ENCODE measurements around the gene TOMM5. TPM values are rescaled to one million over a fixed set of nuclear protein-coding genes. Genes with fewer than 3 reads are reported as not detected.

TOMM5 gene
- total and polyA plus RNA-seq, 2 experiments from 2014 or later: 130 to 288 TPM

- no peaks in the 10 kb centered on the region for H3K79me2 ChIP-seq (ENCODE audit: insufficient read depth)
- peak; percentile 5 for DNase-seq
- in situ Hi-C loops (cut with MboI): no loop called here
These were observed 42.9 kb downstream of the TOMM5 start for GRCh38 chr9:37549527-37549926.

GRCh38 chr9:37547328-37547878 lies 45.0 kb downstream of the TOMM5 start:
- H3K4me2 ChIP-seq (ENCODE audit: unreplicated experiment): no peak overlapping the region

More at GRCh38 chr9:37549527-37549926, 42.9 kb downstream of the TOMM5 start:
- Histone ChIP-seq H3K27me3 (replicated peaks; ENCODE audit: insufficient read depth) (no peaks in the 10 kb centered on the region), H3K9me2 (ENCODE audit: insufficient read depth) (no peaks in the 10 kb centered on the region), H3F3A (ENCODE audit: insufficient read depth) (no peaks in the 10 kb centered on the region), H3K9me3 (ENCODE audit: low read depth) (no peaks in the 10 kb centered on the region), H3K4me1 (ENCODE audit: insufficient read depth) (no peaks in the 10 kb centered on the region), H4K20me1 (ENCODE audit: insufficient read depth) (no peaks in the 10 kb centered on the region), H3K4me2 (ENCODE audit: unreplicated experiment) (no peak overlapping the region), H3K27ac (no peak overlapping the region), H3K36me3 (ENCODE audit: low read depth) (no peaks in the 10 kb centered on the region), H3K4me3 (no peak overlapping the region), H2AFZ (no peak overlapping the region), H3K9ac (no peak overlapping the region)
- no peak for TF ChIP-seq EZH2phosphoT487 (IDR thresholded peaks at IDR 0.05; ENCODE audit: insufficient read depth, low read depth)
- no peak for TF ChIP-seq EZH2 (IDR thresholded peaks at IDR 0.05; ENCODE audit: insufficient read depth, poor library complexity, severe bottlenecking)

GRCh38 chr9:37543468-37543867 lies 48.9 kb downstream of the TOMM5 start:
- DNase-seq: no peak
- H3K4me3 ChIP-seq: no peak overlapping the region
- no peak overlapping the region for H3K9ac ChIP-seq
- H3K27me3 ChIP-seq (replicated peaks; ENCODE audit: insufficient read depth): no peaks in the 10 kb centered on the region
- H4K20me1 ChIP-seq (ENCODE audit: insufficient read depth): no peaks in the 10 kb centered on the region
- TF ChIP-seq EZH2phosphoT487 (IDR thresholded peaks at IDR 0.05; ENCODE audit: insufficient read depth, low read depth): no peak
- TF ChIP-seq EZH2 (IDR thresholded peaks at IDR 0.05; ENCODE audit: insufficient read depth, poor library complexity, severe bottlenecking): no peak
- no peaks in the 10 kb centered on the region for H3F3A ChIP-seq (ENCODE audit: insufficient read depth)
- no peaks in the 10 kb centered on the region for H3K79me2 ChIP-seq (ENCODE audit: insufficient read depth)
- no peak overlapping the region for H3K4me2 ChIP-seq (ENCODE audit: unreplicated experiment)
- H2AFZ ChIP-seq: no peak overlapping the region
- no peaks in the 10 kb centered on the region for H3K9me3 ChIP-seq (ENCODE audit: low read depth)
- no peak overlapping the region for H3K27ac ChIP-seq
- H3K4me1 ChIP-seq (ENCODE audit: insufficient read depth): no peaks in the 10 kb centered on the region
- H3K36me3 ChIP-seq (ENCODE audit: low read depth): no peaks in the 10 kb centered on the region; the same call in 1 of the 2 replicates
- in situ Hi-C loops (cut with MboI): no loop called here
- WGBS, 2 experiments (ENCODE audit: low coverage in 1 of 2, low lambda C conversion rate in 2 of 2, missing lambda C conversion rate in 2 of 2): 97 to 100% methylated on average over 1 of the region's 1 CpG
- no peaks in the 10 kb centered on the region for H3K9me2 ChIP-seq (ENCODE audit: insufficient read depth)

More at GRCh38 chr9:37547328-37547878, 45.0 kb downstream of the TOMM5 start:
- Histone ChIP-seq H3F3A (ENCODE audit: insufficient read depth) (no peaks in the 10 kb centered on the region), H3K9me2 (ENCODE audit: insufficient read depth) (no peaks in the 10 kb centered on the region), H3K79me2 (ENCODE audit: insufficient read depth) (no peaks in the 10 kb centered on the region), H3K4me3 (no peak overlapping the region), H3K9ac (no peak overlapping the region), H4K20me1 (ENCODE audit: insufficient read depth) (no peaks in the 10 kb centered on the region), H3K36me3 (ENCODE audit: low read depth) (no peaks in the 10 kb centered on the region), H3K27ac (no peak overlapping the region), H2AFZ (no peak overlapping the region), H3K4me1 (ENCODE audit: insufficient read depth) (no peaks in the 10 kb centered on the region), H3K27me3 (replicated peaks; ENCODE audit: insufficient read depth) (no peaks in the 10 kb centered on the region), H3K9me3 (ENCODE audit: low read depth) (no peaks in the 10 kb centered on the region)
- in situ Hi-C loops (cut with MboI): no loop called here
- TF ChIP-seq EZH2 (IDR thresholded peaks at IDR 0.05; ENCODE audit: insufficient read depth, poor library complexity, severe bottlenecking) (no peak), EZH2phosphoT487 (IDR thresholded peaks at IDR 0.05; ENCODE audit: insufficient read depth, low read depth) (no peak)
- WGBS, 2 experiments (ENCODE audit: low coverage in 1 of 2, low lambda C conversion rate in 2 of 2, missing lambda C conversion rate in 2 of 2): 93 to 98% methylated on average over 5 of the region's 5 CpGs
- no peak for DNase-seq

- Histone ChIP-seq H3F3A (ENCODE audit: insufficient read depth) (no peaks in the 10 kb centered on the region), H3K9me2 (ENCODE audit: insufficient read depth) (no peaks in the 10 kb centered on the region), H3K36me3 (ENCODE audit: low read depth) (no peaks in the 10 kb centered on the region; the same call in 1 of the 2 replicates), H3K27ac (no peak overlapping the region), H3K79me2 (ENCODE audit: insufficient read depth) (no peaks in the 10 kb centered on the region), H4K20me1 (ENCODE audit: insufficient read depth) (no peaks in the 10 kb centered on the region), H3K27me3 (replicated peaks; ENCODE audit: insufficient read depth) (no peaks in the 10 kb centered on the region), H3K4me3 (no peak overlapping the region), H3K4me1 (ENCODE audit: insufficient read depth) (no peaks in the 10 kb centered on the region), H3K9me3 (ENCODE audit: low read depth) (no peaks in the 10 kb centered on the region), H3K4me2 (ENCODE audit: unreplicated experiment) (no peak overlapping the region), H3K9ac (no peak overlapping the region), H2AFZ (no peak overlapping the region)
- DNase-seq: no peak
- in situ Hi-C loops (cut with MboI): no loop called here
- TF ChIP-seq EZH2 (IDR thresholded peaks at IDR 0.05; ENCODE audit: insufficient read depth, poor library complexity, severe bottlenecking) (no peak), EZH2phosphoT487 (IDR thresholded peaks at IDR 0.05; ENCODE audit: insufficient read depth, low read depth) (no peak)
- WGBS, 2 experiments (ENCODE audit: low coverage in 1 of 2, low lambda C conversion rate in 2 of 2, missing lambda C conversion rate in 2 of 2): 40 to 84% methylated on average over 1 of the region's 1 CpG
These were observed 49.5 kb downstream of the TOMM5 start for GRCh38 chr9:37542895-37543294.

GRCh38 chr9:37542488-37542887 lies 49.9 kb downstream of the TOMM5 start:
- Histone ChIP-seq H3K79me2 (ENCODE audit: insufficient read depth) (no peaks in the 10 kb centered on the region), H3K27ac (no peak overlapping the region), H3K4me2 (ENCODE audit: unreplicated experiment) (no peak overlapping the region), H2AFZ (no peak overlapping the region), H3K27me3 (replicated peaks; ENCODE audit: insufficient read depth) (no peaks in the 10 kb centered on the region), H4K20me1 (ENCODE audit: insufficient read depth) (no peaks in the 10 kb centered on the region), H3K9me2 (ENCODE audit: insufficient read depth) (no peaks in the 10 kb centered on the region), H3K9me3 (ENCODE audit: low read depth) (no peaks in the 10 kb centered on the region), H3K36me3 (ENCODE audit: low read depth) (no peaks in the 10 kb centered on the region; the same call in 1 of the 2 replicates), H3K4me3 (no peak overlapping the region), H3K4me1 (ENCODE audit: insufficient read depth) (no peaks in the 10 kb centered on the region), H3K9ac (no peak overlapping the region), H3F3A (ENCODE audit: insufficient read depth) (no peaks in the 10 kb centered on the region)
- in situ Hi-C loops (cut with MboI): no loop called here
- WGBS, 2 experiments (ENCODE audit: low coverage in 1 of 2, low lambda C conversion rate in 2 of 2, missing lambda C conversion rate in 2 of 2): 97 to 98% methylated on average over 6 of the region's 6 CpGs
- TF ChIP-seq EZH2phosphoT487 (IDR thresholded peaks at IDR 0.05; ENCODE audit: insufficient read depth, low read depth): no peak
- TF ChIP-seq EZH2 (IDR thresholded peaks at IDR 0.05; ENCODE audit: insufficient read depth, poor library complexity, severe bottlenecking): no peak
- no peak for DNase-seq
